NT2/D1 (cell line): ENCODE results near the gene NR1H3.

Experiments used
- SUZ12 ChIP-seq: IDR thresholded peaks from 2 replicates; pipeline ENCODE4 v1.6.1; 2011; ENCODE audit not compliant: insufficient read length, insufficient read depth; ENCODE audit errors: extremely low read depth
- YY1 ChIP-seq: IDR thresholded peaks from 2 replicates; pipeline ENCODE4 v1.6.1; 2011; ENCODE audit not compliant: insufficient read length, insufficient read depth

- TF ChIP-seq YY1: no peak
- TF ChIP-seq SUZ12: no peak
Measured at GRCh38 chr11:47247502-47247901, 10.3 kb upstream of the NR1H3 start.
